Measurements from ENCODE around the gene SLC29A4. TPM values are rescaled to one million over a fixed set of nuclear protein-coding genes. Genes with fewer than 3 reads are reported as not detected.
"Not testable (repeated sequence)": the region's sequence is repeated elsewhere in the genome, so short reads cannot be mapped to it uniquely, and the experiment has no call there.

SLC29A4 gene
- total RNA-seq, 1 donor from 2014 or later, result 0.38 TPM

DNA sequence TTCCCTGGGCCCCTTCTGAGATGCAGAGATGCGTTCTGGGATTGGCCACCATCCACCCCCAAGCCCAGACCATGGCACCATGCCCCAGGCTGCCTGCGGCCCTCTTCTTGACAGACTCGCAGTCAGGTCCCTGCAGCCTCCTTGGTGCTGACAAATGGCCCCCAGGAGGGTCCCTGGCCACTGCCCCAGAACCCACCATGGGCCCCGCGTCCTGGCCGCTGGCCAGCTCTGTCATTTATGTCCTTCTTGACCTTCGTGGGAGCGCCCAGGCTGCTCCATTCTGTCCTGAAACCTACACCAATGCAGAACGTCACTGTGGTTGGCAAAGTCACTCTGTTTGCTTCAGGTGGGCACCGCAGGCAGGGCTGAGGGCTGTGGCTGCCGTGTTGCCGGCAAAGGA, 39.5 kb upstream of the SLC29A4 start:
- H3K4me1 Mint-ChIP-seq, result peaks cover 14% of the 10 kb centered on the region
- TF ChIP-seq, protein P1, sequence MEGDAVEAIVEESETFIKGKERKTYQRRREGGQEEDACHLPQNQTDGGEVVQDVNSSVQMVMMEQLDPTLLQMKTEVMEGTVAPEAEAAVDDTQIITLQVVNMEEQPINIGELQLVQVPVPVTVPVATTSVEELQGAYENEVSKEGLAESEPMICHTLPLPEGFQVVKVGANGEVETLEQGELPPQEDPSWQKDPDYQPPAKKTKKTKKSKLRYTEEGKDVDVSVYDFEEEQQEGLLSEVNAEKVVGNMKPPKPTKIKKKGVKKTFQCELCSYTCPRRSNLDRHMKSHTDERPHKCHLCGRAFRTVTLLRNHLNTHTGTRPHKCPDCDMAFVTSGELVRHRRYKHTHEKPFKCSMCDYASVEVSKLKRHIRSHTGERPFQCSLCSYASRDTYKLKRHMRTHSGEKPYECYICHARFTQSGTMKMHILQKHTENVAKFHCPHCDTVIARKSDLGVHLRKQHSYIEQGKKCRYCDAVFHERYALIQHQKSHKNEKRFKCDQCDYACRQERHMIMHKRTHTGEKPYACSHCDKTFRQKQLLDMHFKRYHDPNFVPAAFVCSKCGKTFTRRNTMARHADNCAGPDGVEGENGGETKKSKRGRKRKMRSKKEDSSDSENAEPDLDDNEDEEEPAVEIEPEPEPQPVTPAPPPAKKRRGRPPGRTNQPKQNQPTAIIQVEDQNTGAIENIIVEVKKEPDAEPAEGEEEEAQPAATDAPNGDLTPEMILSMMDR (IDR thresholded peaks at IDR 0.05), result no peak
- intact Hi-C loops (cut with micrococcal nuclease), result no loop called here
- H3K4me3 Mint-ChIP-seq, result no peak overlapping the region
- ChIA-PET CTCF (no interaction called here), POLR2A (interaction anchor here (0.6 kb wide), 1 partner anchor 753 kb away, joined by 3 read pairs; no protein-coding TSS in a partner anchor)
- H3K9me3 Mint-ChIP-seq, result peaks cover 2% of the 10 kb centered on the region
- no peak overlapping the region for H3K27ac Mint-ChIP-seq
- ATAC-seq (ENCODE audit: low read depth) (no peak), DNase-seq (no peak)
- peaks cover 2% of the 10 kb centered on the region for H3K27me3 Mint-ChIP-seq
- H3K36me3 Mint-ChIP-seq (ENCODE audit: low read depth), result no peaks in the 10 kb centered on the region

DNA sequence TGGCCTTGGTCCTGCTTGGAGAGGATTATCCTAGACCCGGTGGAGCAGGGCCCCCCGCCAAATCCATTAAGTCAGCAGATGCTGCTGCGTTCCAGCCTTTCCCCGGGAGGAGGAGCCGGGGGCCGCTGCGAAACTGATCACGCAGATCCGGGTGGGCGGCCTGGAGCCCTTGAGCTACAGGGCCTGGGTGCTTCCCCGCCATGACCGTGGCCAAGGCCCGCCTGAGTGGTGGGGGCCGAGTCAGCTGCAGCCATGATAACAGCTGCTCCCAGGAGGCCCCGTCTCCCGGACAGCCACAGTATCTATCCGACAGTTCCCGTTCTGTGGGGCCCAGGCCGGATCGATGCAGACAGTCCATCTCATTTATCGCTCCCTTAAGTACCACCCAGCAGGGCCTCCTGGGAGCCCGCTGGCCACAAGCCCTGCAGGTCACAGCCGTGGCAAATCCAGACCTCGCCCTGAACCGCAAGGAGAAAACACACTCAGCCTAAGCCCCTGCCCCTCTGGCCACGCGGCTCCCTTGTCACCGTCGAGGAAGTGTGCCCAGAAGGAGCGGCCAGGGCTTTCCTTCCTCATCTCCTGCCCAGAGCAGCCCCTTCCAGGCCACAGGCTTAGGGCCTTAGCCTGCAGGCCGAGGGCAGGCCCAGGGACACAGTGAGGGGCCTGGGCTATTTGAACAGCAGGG, 34.4 kb upstream of the SLC29A4 start:
- no peaks in the 10 kb centered on the region for H3K36me3 Mint-ChIP-seq (ENCODE audit: low read depth)

DNA sequence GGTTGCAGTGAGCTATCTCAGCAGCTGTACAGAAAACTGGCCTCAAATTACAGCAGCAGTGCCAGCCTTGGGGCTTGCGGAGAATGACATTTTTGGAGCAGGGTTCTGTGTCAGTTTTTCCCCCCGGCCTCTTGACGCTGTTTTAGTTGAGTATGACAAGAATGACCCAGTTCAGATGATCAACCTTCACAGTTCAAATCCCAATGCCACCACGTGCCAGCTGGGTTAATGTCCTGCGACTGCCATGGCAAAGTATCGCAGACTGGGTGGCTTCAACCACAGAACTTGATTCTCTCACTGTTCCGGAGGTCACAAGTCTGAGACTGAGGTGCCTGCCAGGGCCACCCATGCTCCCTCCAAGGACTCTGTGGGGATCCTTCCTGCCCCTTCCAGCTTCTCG, 32.0 kb upstream of the SLC29A4 start:
- H3K36me3 Mint-ChIP-seq (ENCODE audit: low read depth); POLR2A ChIA-PET; ATAC-seq (ENCODE audit: low read depth): not testable (repeated sequence)

More for the DNA sequence above, 34.4 kb upstream of the SLC29A4 start:
- ATAC-seq (ENCODE audit: low read depth), result no peak
- H3K4me1 Mint-ChIP-seq, result no peaks in the 10 kb centered on the region
- DNase-seq, result no peak
- H3K4me3 Mint-ChIP-seq, result no peak overlapping the region
- peaks cover 4% of the 10 kb centered on the region for H3K27me3 Mint-ChIP-seq
- no peak overlapping the region for H3K27ac Mint-ChIP-seq
- peaks cover 2% of the 10 kb centered on the region for H3K9me3 Mint-ChIP-seq
- CTCF ChIA-PET, result interaction anchor here (1.7 kb wide), 1 partner anchor 8 kb away, joined by 4 read pairs; no protein-coding TSS in a partner anchor
- intact Hi-C loops (cut with micrococcal nuclease), result no loop called here
- TF ChIP-seq, protein P1 (IDR thresholded peaks at IDR 0.05), result no peak
- POLR2A ChIA-PET, result interaction anchor here (0.6 kb wide), 1 partner anchor 207 kb away, joined by 4 read pairs; no protein-coding TSS in a partner anchor

DNA sequence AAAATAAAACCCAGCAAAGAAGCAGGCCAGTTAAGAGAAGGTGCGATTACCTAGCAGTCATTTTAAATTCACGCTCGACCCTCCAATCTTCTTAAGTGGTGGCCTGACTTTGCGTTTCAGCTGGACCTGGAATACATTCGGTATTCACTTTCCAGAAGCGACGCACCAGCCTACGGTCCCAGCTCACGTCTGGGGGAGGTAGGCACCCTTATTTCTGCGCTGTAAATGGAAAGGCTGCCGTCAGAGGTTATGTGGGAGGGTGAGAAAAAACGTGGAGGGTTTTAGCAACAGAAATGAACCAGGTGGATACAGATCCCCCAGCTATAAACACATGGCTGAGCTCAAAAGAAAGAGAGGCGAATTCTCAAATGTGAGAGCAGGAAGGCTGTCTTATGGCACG, 29.2 kb upstream of the SLC29A4 start:
- ATAC-seq (ENCODE audit: low read depth); H3K4me3 Mint-ChIP-seq; H3K27me3 Mint-ChIP-seq; CTCF ChIA-PET; H3K27ac Mint-ChIP-seq; intact Hi-C loops (cut with micrococcal nuclease); DNase-seq; H3K36me3 Mint-ChIP-seq (ENCODE audit: low read depth); H3K9me3 Mint-ChIP-seq; H3K4me1 Mint-ChIP-seq: not testable (repeated sequence)
- POLR2A ChIA-PET, result interaction anchor here (0.6 kb wide), 1 partner anchor 48 kb away, joined by 4 read pairs; no protein-coding TSS in a partner anchor

More for the DNA sequence above, 32.0 kb upstream of the SLC29A4 start:
- H3K27me3 Mint-ChIP-seq; CTCF ChIA-PET; H3K4me1 Mint-ChIP-seq; H3K27ac Mint-ChIP-seq; intact Hi-C loops (cut with micrococcal nuclease); DNase-seq; H3K9me3 Mint-ChIP-seq; H3K4me3 Mint-ChIP-seq: not testable (repeated sequence)

DNA sequence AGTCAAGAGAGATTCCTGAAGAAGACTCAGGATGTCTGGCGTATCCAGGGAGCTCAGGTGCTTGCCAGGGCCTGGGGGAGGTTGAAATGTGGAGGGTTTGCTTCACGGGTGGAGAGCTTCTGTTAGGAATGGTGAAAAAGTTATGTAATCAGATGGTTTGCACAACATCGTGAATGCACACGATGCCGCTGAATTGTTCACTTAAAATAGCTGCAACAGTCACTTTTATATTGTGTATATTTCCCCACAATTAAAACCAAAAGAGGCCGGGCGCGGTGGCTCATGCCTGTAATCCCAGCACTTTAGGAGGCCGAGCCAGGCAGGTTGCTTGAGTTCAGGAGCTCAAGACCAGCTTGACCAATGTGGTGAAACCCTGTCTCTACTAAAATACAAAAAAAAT, 28.4 kb upstream of the SLC29A4 start:
- H3K4me1 Mint-ChIP-seq; H3K4me3 Mint-ChIP-seq; H3K9me3 Mint-ChIP-seq; H3K36me3 Mint-ChIP-seq (ENCODE audit: low read depth); intact Hi-C loops (cut with micrococcal nuclease); H3K27me3 Mint-ChIP-seq; ATAC-seq (ENCODE audit: low read depth); DNase-seq; H3K27ac Mint-ChIP-seq; CTCF ChIA-PET: not testable (repeated sequence)
- POLR2A ChIA-PET, result interaction anchor here (1.0 kb wide), 1 partner anchor 13 kb away, joined by 11 read pairs; no protein-coding TSS in a partner anchor

DNA sequence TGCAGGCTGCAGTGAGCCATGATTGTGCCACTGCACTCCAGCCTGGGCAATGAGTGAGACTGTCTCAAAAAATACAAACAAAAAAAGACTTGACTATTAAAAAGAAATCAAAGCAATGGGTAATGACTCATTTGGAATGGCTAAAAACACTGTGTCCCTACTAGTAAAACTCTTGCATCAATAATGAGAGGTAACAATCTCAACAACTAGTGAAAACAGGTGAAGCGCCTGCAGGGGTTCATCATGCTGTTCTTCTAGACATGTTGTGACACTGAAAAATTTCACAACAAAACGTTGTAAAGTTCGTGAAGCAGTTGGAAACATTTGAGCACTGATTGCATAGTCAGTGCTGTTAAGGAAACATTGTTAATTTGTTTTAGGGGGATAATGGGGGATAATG, 26.9 kb upstream of the SLC29A4 start:
- ChIA-PET CTCF (no interaction called here), POLR2A (no interaction called here)
- Mint-ChIP-seq H3K36me3 (ENCODE audit: low read depth) (no peaks in the 10 kb centered on the region), H3K27ac (no peak overlapping the region), H3K4me3 (no peak overlapping the region), H3K4me1 (no peaks in the 10 kb centered on the region), H3K9me3 (no peaks in the 10 kb centered on the region), H3K27me3 (peaks cover 6% of the 10 kb centered on the region)
- intact Hi-C loops (cut with micrococcal nuclease), result no loop called here
- TF ChIP-seq, protein P1 (IDR thresholded peaks at IDR 0.05), result no peak
- ATAC-seq (ENCODE audit: low read depth) (no peak), DNase-seq (no peak)

DNA sequence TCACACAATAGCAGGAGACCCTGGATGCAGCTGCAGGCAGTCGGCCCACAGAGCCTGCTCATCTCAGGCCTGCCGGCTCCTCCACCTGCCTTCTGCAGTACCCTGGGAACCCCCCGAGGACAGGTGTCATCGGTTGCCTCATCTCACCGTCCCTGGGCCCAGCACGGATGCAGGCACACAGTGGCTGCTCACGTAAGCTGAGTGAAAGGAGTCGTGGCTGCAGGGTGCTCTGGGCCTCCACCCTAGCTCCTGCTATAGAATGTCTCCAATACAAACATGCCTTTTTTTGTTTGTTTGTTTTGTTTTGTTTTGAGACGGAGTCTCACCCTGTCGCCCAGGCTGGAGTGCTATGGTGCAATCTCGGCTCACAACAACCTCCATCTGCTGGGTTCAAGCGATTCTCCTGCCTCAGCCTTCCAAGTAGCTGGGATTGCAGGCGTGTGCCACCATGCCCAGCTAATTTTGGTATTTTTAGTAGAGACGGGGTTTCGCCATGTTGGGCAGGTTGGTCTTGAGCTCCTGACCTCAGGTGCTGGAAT, 22.1 kb upstream of the SLC29A4 start:
- H3K27ac Mint-ChIP-seq; POLR2A ChIA-PET; DNase-seq; H3K4me3 Mint-ChIP-seq; H3K9me3 Mint-ChIP-seq; H3K27me3 Mint-ChIP-seq; H3K4me1 Mint-ChIP-seq; ATAC-seq (ENCODE audit: low read depth); CTCF ChIA-PET; H3K36me3 Mint-ChIP-seq (ENCODE audit: low read depth); intact Hi-C loops (cut with micrococcal nuclease): not testable (repeated sequence)

DNA sequence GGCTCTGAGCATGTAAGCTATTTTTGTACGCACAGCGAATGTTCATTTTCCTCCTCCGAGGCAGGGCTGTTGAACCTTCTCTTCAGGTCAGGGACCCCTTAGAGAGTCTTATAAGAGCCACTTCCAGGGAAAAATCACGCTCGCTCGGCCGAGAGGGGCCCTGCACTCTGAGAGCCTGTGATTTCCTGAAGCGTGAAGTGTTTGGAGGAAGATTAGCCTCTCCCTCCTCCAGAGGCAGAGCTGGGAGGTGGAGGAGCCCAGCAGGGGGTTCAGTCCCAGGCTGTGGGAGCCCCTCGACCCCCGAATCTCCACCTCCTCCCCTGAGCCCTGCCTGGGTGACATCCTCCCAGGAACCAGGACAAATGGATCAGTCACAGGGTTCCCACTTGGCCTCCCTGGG, 19.7 kb upstream of the SLC29A4 start:
- POLR2A ChIA-PET; H3K9me3 Mint-ChIP-seq; ATAC-seq (ENCODE audit: low read depth); CTCF ChIA-PET; intact Hi-C loops (cut with micrococcal nuclease); H3K4me1 Mint-ChIP-seq; H3K27ac Mint-ChIP-seq; H3K4me3 Mint-ChIP-seq; DNase-seq; H3K27me3 Mint-ChIP-seq; H3K36me3 Mint-ChIP-seq (ENCODE audit: low read depth): not testable (repeated sequence)

All from activated B cell treated with CpG ODN at 0.5 μM for 24 hours (primary cell).